DMS 273 (cell line): ENCODE measurements around the gene ZNF99.
"Not testable (repeated sequence)": the region's sequence is repeated elsewhere in the genome, so short reads cannot be mapped to it uniquely, and the experiment has no call there.

Experiments used
- DNase-seq: peaks from one replicate; lab custom pipeline; 2025; ENCODE audit not compliant: unreplicated experiment; lab: John Stamatoyannopoulos, UW

ZNF99 gene

GRCh38 chr19:22783651-22784410 is at the start of gene ZNF99:
Gene ZNF99, minus strand, starts transcription at chr19:22784151. Its CDS starts 135 bp downstream, at chr19:22784016.
- peak; percentile 54 for DNase-seq

- DNase-seq, result peak; percentile 88
Observed at GRCh38 chr19:22832031-22832762, 48.2 kb upstream of the ZNF99 start, which contains the start of gene ZNF723. Gene ZNF723, plus strand, starts transcription at chr19:22832291. Its CDS starts 89 bp downstream, at chr19:22832380.

GRCh38 chr19:22831211-22831610 is 47.3 kb upstream of the ZNF99 start:
- no peak for DNase-seq

- no peak for DNase-seq
Observed at GRCh38 chr19:22814124-22814523, 30.2 kb upstream of the ZNF99 start.

- DNase-seq, result no peak
Observed at GRCh38 chr19:22807061-22807835, 23.3 kb upstream of the ZNF99 start.

GRCh38 chr19:22806418-22806817 is 22.5 kb upstream of the ZNF99 start:
- DNase-seq, result no peak

GRCh38 chr19:22797040-22797439 is 13.1 kb upstream of the ZNF99 start:
- no peak for DNase-seq

- not testable (repeated sequence) for DNase-seq
Observed at GRCh38 chr19:22792863-22793262, 8.9 kb upstream of the ZNF99 start.

GRCh38 chr19:22735911-22736645 is 47.9 kb downstream of the ZNF99 start:
- no peak for DNase-seq

GRCh38 chr19:22733691-22734090 is 50.3 kb downstream of the ZNF99 start:
- no peak for DNase-seq

GRCh38 chr19:22728214-22728613 is 55.7 kb downstream of the ZNF99 start:
- not testable (repeated sequence) for DNase-seq

- not testable (repeated sequence) for DNase-seq
Observed at GRCh38 chr19:22721533-22721932, 62.4 kb downstream of the ZNF99 start.

- no peak for DNase-seq
Observed at GRCh38 chr19:22708983-22709382, 75.0 kb downstream of the ZNF99 start.

GRCh38 chr19:22703096-22703495 is 80.9 kb downstream of the ZNF99 start:
- not testable (repeated sequence) for DNase-seq

- DNase-seq, result not testable (repeated sequence)
Observed at GRCh38 chr19:22702661-22703060, 81.3 kb downstream of the ZNF99 start.
